Endodermal cell (in vitro differentiated cells): ENCODE results near the gene DDX55. TPM values are rescaled to one million over a fixed set of nuclear protein-coding genes. Genes with fewer than 3 reads are reported as not detected.

ENCODE experiments used
- DNase-seq: peaks from one replicate; pipeline ENCODE4 v3.0.0-alpha.2; 2017
- H3K27ac ChIP-seq: 2 replicates; pipeline ENCODE4 v1.5.1; 2013; ENCODE audit warnings: mild to moderate bottlenecking, low read depth, low read length, moderate library complexity
- H3K27me3 ChIP-seq: 2 replicates; pipeline ENCODE4 v1.6.1; 2013; ENCODE audit warnings: mild to moderate bottlenecking, low read length, moderate library complexity; ENCODE audit not compliant: insufficient read depth, control insufficient read depth, poor library complexity, severe bottlenecking
- H3K36me3 ChIP-seq: 2 replicates; pipeline ENCODE4 v1.7.0; 2013; ENCODE audit warnings: mild to moderate bottlenecking, low read length, moderate library complexity; ENCODE audit not compliant: control insufficient read depth, insufficient read depth
- H3K4me1 ChIP-seq: one replicate; pipeline ENCODE4 v1.7.0; 2013; ENCODE audit warnings: low read length; ENCODE audit not compliant: control insufficient read depth, insufficient read depth
- H3K4me3 ChIP-seq: 2 replicates; pipeline ENCODE4 v1.5.1; 2013; ENCODE audit warnings: mild to moderate bottlenecking, low read length, moderate library complexity
- H3K9ac ChIP-seq: 2 replicates; pipeline ENCODE4 v1.6.1; 2013; ENCODE audit warnings: mild to moderate bottlenecking, low read length, moderate library complexity; ENCODE audit not compliant: poor library complexity, severe bottlenecking; ENCODE audit errors: extremely low read depth
- H3K9me3 ChIP-seq: 2 replicates; pipeline ENCODE4 v1.6.1; 2013; ENCODE audit warnings: mild to moderate bottlenecking, low read length, moderate library complexity; ENCODE audit not compliant: control insufficient read depth
- H3K27ac Mint-ChIP-seq: 2 replicates; pipeline ENCODE4 v1.8.0; 2020; ENCODE audit warnings: mixed read lengths
- H3K27me3 Mint-ChIP-seq: 2 replicates; pipeline ENCODE4 v1.8.0; 2021; ENCODE audit warnings: mild to moderate bottlenecking, mixed read lengths; ENCODE audit not compliant: insufficient read depth
- H3K36me3 Mint-ChIP-seq: 2 replicates; pipeline ENCODE4 v1.8.0; 2020; ENCODE audit warnings: low read depth, mixed read lengths
- H3K4me1 Mint-ChIP-seq: 2 replicates; pipeline ENCODE4 v1.8.0; 2020; ENCODE audit warnings: mixed read lengths
- H3K4me3 Mint-ChIP-seq: 2 replicates; pipeline ENCODE4 v1.8.0; 2020; ENCODE audit warnings: mild to moderate bottlenecking, moderate library complexity, mixed read lengths
- H3K9me3 Mint-ChIP-seq: 2 replicates; pipeline ENCODE4 v1.8.0; 2020; ENCODE audit warnings: mild to moderate bottlenecking, mixed read lengths
- WGBS, 2 experiments: methylation state at CpG; one replicate each; pipeline versions ENCODE4 v1.1.5 to v1.1.7; 2013; ENCODE audit warnings: missing lambda C conversion rate in 2 of 2, mixed read lengths in 1 of 2; ENCODE audit not compliant: insufficient coverage in 1 of 2, insufficient read length in 1 of 2; 5-methylcytosine and 5-hydroxymethylcytosine counted together
- total RNA-seq, 2 donors: library from RNA; stranded (reverse); fragmentation: NEBNext Ultra II Directional in 1 of 2; extraction: Animal tissue kit (Norgen Biotek cat#: 25700) in 1 of 2; gene quantifications; 2 replicates in 1 of 2; 3 replicates in 1 of 2; pipeline ENCODE4 v1.2.1, GENCODE V29; 2021
- TF ChIP-seq, protein P1 (sequence below): fragments of 200-600 bp; sonication (generic); conservative IDR thresholded peaks from 2 replicates; pipeline ENCODE4 v1.5.0; 2021; ENCODE audit warnings: antibody characterized with exemption, mild to moderate bottlenecking

DDX55 gene
- total RNA-seq, 2 donors from 2014 or later: 34.4 to 36.7 TPM

DNA sequence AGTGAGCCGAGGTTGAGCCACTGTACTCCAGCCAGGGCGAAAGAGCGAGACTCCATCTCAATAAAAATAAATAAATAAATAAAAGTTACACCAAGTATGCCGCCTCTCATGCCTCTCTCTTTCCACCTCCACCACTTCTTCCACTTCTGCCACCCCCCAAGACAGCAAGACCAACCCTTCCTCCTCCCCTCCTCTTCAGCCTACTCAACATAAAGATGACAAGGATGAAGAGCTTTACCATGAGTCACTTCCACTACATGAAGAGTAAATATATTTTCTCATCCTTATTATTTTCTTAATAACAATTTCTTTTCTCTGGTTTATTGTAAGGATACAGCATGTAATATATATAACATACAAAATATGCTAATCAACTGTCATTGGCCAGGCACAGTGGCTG is 21.1 kb upstream of the DDX55 start:
- peaks cover 10% of the 10 kb centered on the region for H3K9me3 ChIP-seq
- H3K27me3 ChIP-seq: no peaks in the 10 kb centered on the region
- peaks cover 10% of the 10 kb centered on the region for H3K9me3 Mint-ChIP-seq
- 94% methylated on average over 4 of the region's 4 CpGs; no CpG with 5 or more reads in 1 of the 2 experiments for WGBS, 2 experiments
- H3K4me3 ChIP-seq: no peak overlapping the region
- no peak overlapping the region for H3K27ac Mint-ChIP-seq
- no peaks in the 10 kb centered on the region for H3K27me3 Mint-ChIP-seq
- no peak for DNase-seq
- H3K36me3 ChIP-seq: no peaks in the 10 kb centered on the region
- no peak overlapping the region for H3K9ac ChIP-seq
- H3K4me3 Mint-ChIP-seq: no peak overlapping the region
- H3K4me1 ChIP-seq: no peaks in the 10 kb centered on the region
- peaks cover 8% of the 10 kb centered on the region for H3K4me1 Mint-ChIP-seq
- H3K27ac ChIP-seq: no peak overlapping the region
- peaks cover 18% of the 10 kb centered on the region for H3K36me3 Mint-ChIP-seq
- TF ChIP-seq, protein P1, sequence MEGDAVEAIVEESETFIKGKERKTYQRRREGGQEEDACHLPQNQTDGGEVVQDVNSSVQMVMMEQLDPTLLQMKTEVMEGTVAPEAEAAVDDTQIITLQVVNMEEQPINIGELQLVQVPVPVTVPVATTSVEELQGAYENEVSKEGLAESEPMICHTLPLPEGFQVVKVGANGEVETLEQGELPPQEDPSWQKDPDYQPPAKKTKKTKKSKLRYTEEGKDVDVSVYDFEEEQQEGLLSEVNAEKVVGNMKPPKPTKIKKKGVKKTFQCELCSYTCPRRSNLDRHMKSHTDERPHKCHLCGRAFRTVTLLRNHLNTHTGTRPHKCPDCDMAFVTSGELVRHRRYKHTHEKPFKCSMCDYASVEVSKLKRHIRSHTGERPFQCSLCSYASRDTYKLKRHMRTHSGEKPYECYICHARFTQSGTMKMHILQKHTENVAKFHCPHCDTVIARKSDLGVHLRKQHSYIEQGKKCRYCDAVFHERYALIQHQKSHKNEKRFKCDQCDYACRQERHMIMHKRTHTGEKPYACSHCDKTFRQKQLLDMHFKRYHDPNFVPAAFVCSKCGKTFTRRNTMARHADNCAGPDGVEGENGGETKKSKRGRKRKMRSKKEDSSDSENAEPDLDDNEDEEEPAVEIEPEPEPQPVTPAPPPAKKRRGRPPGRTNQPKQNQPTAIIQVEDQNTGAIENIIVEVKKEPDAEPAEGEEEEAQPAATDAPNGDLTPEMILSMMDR: no peak

DNA sequence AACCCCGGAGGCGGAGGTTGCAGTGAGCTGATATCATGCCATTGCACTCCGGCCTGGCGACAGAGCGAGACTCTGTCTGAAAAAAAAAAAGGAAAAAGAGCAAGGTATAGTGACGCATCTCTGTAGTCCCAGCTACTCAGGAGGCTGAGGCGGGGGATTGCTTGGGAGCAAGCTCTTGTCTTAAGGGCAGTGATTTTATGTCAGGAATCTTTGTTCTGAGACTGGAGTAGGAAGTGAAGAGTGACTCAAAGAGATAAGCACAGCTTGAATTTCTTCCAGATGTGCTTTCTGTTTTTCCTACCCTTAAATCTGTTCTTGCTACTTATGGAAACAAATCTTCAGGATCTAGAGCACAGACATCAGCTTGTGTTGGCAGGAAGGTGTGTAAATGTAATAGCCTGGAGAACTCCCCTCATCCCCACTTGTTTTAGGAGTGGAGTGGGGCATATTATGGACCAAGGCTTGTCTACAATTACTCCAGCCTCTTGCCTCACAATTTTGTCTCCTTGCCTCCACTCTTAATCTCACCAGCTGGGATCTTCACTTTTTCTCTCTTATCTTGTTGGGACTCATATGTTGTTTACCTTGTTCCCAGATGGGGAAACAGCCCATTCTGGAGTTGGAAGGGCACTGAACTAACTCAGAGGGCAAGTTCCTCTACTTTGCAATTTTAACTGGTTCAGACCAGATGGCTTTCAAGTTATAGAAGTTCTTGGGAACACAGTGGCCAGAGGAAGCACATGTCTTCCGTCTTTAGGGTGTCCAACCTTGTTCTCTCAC is 10.0 kb upstream of the DDX55 start:
- Mint-ChIP-seq H3K4me3 (no peak overlapping the region), H3K27me3 (no peaks in the 10 kb centered on the region), H3K4me1 (peaks cover 4% of the 10 kb centered on the region), H3K27ac (no peak overlapping the region), H3K9me3 (no peaks in the 10 kb centered on the region), H3K36me3 (peaks cover 75% of the 10 kb centered on the region)
- Histone ChIP-seq H3K27ac (no peak overlapping the region), H3K36me3 (peaks cover 87% of the 10 kb centered on the region), H3K4me3 (no peak overlapping the region), H3K9ac (no peak overlapping the region), H3K4me1 (no peaks in the 10 kb centered on the region), H3K9me3 (no peaks in the 10 kb centered on the region), H3K27me3 (no peaks in the 10 kb centered on the region)
- TF ChIP-seq, protein P1: no peak
- DNase-seq: no peak
- WGBS, 2 experiments: 80 to 85% methylated on average over 8 of the region's 8 CpGs

DNA sequence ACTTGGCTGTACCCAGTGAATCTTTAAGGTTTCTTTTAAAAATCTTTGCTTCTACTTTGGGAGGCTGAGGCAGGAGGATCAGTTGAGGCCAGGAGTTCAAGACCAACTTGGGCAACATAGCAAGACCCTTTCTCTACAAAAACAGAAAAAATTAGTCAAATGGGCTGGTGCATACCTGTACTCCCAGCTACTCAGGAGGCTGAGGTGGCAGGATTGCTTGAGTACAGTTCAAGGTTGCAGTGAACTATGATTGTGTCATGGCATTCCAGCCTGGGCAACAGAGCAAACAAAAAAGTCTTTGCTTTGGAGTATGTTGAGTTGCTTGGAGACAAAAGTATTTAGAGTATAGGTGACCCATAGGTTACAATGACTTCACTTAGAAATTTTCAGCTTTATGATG is 6.2 kb upstream of the DDX55 start:
- Mint-ChIP-seq H3K36me3 (peaks cover 56% of the 10 kb centered on the region), H3K4me3 (no peak overlapping the region), H3K27me3 (no peaks in the 10 kb centered on the region), H3K27ac (no peak overlapping the region), H3K9me3 (no peaks in the 10 kb centered on the region), H3K4me1 (no peaks in the 10 kb centered on the region)
- no peak for DNase-seq
- TF ChIP-seq, protein P1: no peak
- no peak overlapping the region for H3K4me3 ChIP-seq
- no peaks in the 10 kb centered on the region for H3K9me3 ChIP-seq
- H3K4me1 ChIP-seq: no peaks in the 10 kb centered on the region
- no peaks in the 10 kb centered on the region for H3K27me3 ChIP-seq
- no peak overlapping the region for H3K27ac ChIP-seq
- peaks cover 74% of the 10 kb centered on the region for H3K36me3 ChIP-seq
- H3K9ac ChIP-seq: no peak overlapping the region
